ENCODE results near the gene ARAP1.

Gene ARAP1

DNA sequence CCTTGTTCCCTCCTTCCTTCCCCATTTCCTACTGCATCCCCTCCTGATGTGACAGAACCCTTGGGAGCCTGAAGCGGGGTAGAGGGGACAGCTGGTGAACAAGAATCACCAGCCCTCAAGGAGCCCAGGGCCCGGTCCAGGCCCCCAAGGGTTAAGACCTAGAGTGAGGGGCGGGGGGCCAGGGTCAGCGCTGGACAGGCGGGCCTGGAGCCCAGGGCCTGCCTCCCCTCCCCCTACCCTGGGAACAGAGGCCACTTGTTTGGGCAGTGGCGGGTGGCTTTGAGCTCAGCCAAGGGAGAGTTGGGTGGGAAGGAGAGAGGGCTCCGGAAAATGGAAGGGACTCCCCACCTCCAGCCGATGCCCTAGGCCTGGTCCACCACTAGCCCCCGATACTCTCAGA, 2.1 kb downstream of the ARAP1 start:
- TF ChIP-seq CTCF (IDR thresholded peaks at IDR 0.05; ENCODE audit: insufficient read depth, low read length, missing control alignments): no peak
- H3K4me3 ChIP-seq (ENCODE audit: low read depth, low read length): no peak overlapping the region
- POLR2A ChIA-PET: no interaction called here
- no peak for DNase-seq (ENCODE audit: low read depth, low spot score)
- CTCF ChIA-PET: interaction anchor here (0.6 to 1.3 kb wide), 5 partner anchors 7 to 63 kb away, joined by 3 to 4 read pairs (median 4); partner anchors contain the start of gene STARD10

- no peak overlapping the region for H3K4me3 ChIP-seq (ENCODE audit: low read depth, low read length)
- CTCF ChIA-PET: interaction anchor here (0.7 to 1.2 kb wide), 3 partner anchors 22 to 46 kb away, joined by 3 to 6 read pairs (median 6); no protein-coding TSS in a partner anchor
- TF ChIP-seq CTCF (IDR thresholded peaks at IDR 0.05; ENCODE audit: insufficient read depth, low read length, missing control alignments): no peak
- POLR2A ChIA-PET: no interaction called here
- DNase-seq (ENCODE audit: low read depth, low spot score): no peak
Observed at GRCh38 chr11:72747289-72747855, 4.8 kb downstream of the ARAP1 start.

GRCh38 chr11:72746821-72747220, 5.4 kb downstream of the ARAP1 start:
- CTCF ChIA-PET: interaction anchor here (0.7 to 1.5 kb wide), 4 partner anchors 22 to 46 kb away, joined by 3 to 6 read pairs (median 4); no protein-coding TSS in a partner anchor
- TF ChIP-seq CTCF (IDR thresholded peaks at IDR 0.05; ENCODE audit: insufficient read depth, low read length, missing control alignments): no peak
- DNase-seq (ENCODE audit: low read depth, low spot score): no peak
- no peak overlapping the region for H3K4me3 ChIP-seq (ENCODE audit: low read depth, low read length)
- POLR2A ChIA-PET: no interaction called here

GRCh38 chr11:72745925-72746550, 6.2 kb downstream of the ARAP1 start:
- CTCF ChIA-PET: interaction anchor here (0.8 to 1.5 kb wide), 3 partner anchors 21 to 23 kb away, joined by 3 to 5 read pairs (median 3); no protein-coding TSS in a partner anchor
- POLR2A ChIA-PET: no interaction called here
- TF ChIP-seq CTCF (IDR thresholded peaks at IDR 0.05; ENCODE audit: insufficient read depth, low read length, missing control alignments): no peak

DNA sequence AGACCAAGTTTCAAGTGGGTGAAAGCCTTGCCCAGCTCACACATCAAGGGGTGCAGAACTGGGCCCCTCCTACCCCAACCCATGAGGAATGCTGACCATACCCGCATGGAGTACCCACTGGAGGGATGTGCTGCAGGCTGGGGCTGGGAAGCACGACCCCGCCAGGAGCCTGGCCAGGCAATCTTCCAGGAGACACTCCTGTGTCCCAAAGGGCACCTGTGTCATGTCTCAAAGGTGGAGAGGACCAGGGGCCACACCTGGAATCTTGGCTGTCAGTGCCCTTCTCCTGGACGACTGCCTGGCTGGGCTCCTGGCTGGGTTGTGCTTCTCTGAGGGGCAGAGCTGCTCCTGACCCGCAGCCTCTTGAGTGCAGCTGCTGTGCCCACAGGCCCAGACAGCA, 6.7 kb downstream of the ARAP1 start:
- CTCF ChIA-PET: interaction anchor here (1.0 to 1.5 kb wide), 2 partner anchors 20 to 22 kb away, joined by 3 to 5 read pairs; no protein-coding TSS in a partner anchor
- DNase-seq (ENCODE audit: low read depth, low spot score): no peak
- TF ChIP-seq CTCF (IDR thresholded peaks at IDR 0.05; ENCODE audit: insufficient read depth, low read length, missing control alignments): no peak
- POLR2A ChIA-PET: no interaction called here
- no peak overlapping the region for H3K4me3 ChIP-seq (ENCODE audit: low read depth, low read length)

More at GRCh38 chr11:72745925-72746550, 6.2 kb downstream of the ARAP1 start:
- no peak for DNase-seq (ENCODE audit: low read depth, low spot score)
- H3K4me3 ChIP-seq (ENCODE audit: low read depth, low read length): no peak overlapping the region

GRCh38 chr11:72744474-72744873, 7.7 kb downstream of the ARAP1 start:
- DNase-seq (ENCODE audit: low read depth, low spot score): no peak
- no peak for TF ChIP-seq CTCF (IDR thresholded peaks at IDR 0.05; ENCODE audit: insufficient read depth, low read length, missing control alignments)
- POLR2A ChIA-PET: no interaction called here
- no peak overlapping the region for H3K4me3 ChIP-seq (ENCODE audit: low read depth, low read length)
- CTCF ChIA-PET: interaction anchor here (0.6 kb wide), 1 partner anchor 19 kb away, joined by 3 read pairs; no protein-coding TSS in a partner anchor

All from AG04449 (cell line).